K562 (cell line): ENCODE results near the gene SUPT5H. TPM values are rescaled to one million over a fixed set of nuclear protein-coding genes. Genes with fewer than 3 reads are reported as not detected.
A peak's percentile ranks its signal among the peaks of the same experiment; 100 is the strongest.

Experiments used
- DPF2 ChIP-seq: fragments of 450-650 bp; IDR thresholded peaks from 2 replicates; pipeline ENCODE4 v1.6.1; 2016
- ELK3 ChIP-seq: fragments of 450-650 bp; formaldehyde crosslinking; IDR thresholded peaks from 2 replicates; pipeline ENCODE4 v1.4.0; 2020; ENCODE audit warnings: mild to moderate bottlenecking
- ETV5 ChIP-seq: sonication (generic); formaldehyde crosslinking; IDR thresholded peaks from 2 replicates; pipeline ENCODE4 v1.4.0; 2020; ENCODE audit warnings: low read depth, mild to moderate bottlenecking, missing genetic modification reagents
- FIP1L1 ChIP-seq: fragments of 200-400 bp; formaldehyde crosslinking; IDR thresholded peaks from 2 replicates; pipeline ENCODE4 v1.6.1; 2018; ENCODE audit warnings: mild to moderate bottlenecking, low read depth, low read length; ENCODE audit not compliant: poor library complexity, severe bottlenecking
- GTF2F1 ChIP-seq: IDR thresholded peaks from 2 replicates; pipeline ENCODE4 v1.6.1; 2011; ENCODE audit warnings: low read depth, low read length, improper control_type of control experiment
- KAT2B ChIP-seq: IDR thresholded peaks from one replicate; pipeline ENCODE4 v1.6.1; 2012; ENCODE audit warnings: low read depth, mild to moderate bottlenecking, control low read depth, inconsistent platforms, low read length, moderate library complexity
- KDM5B ChIP-seq: fragments of 200-600 bp; sonication (generic); IDR thresholded peaks from 2 replicates; pipeline ENCODE4 v1.6.1; 2012; ENCODE audit warnings: low read depth, mild to moderate bottlenecking, moderate library complexity, low read length, control low read depth, inconsistent platforms; ENCODE audit not compliant: insufficient replicate concordance
- MXI1 ChIP-seq: IDR thresholded peaks from 2 replicates; pipeline ENCODE4 v1.6.1; 2011; ENCODE audit warnings: low read depth, mild to moderate bottlenecking, improper control_type of control experiment, low read length
- NRF1 ChIP-seq, 2 experiments: fragments of 450-650 bp; IDR thresholded peaks in 1 of 2; conservative IDR thresholded peaks in 1 of 2; 2 replicates each; pipeline ENCODE4 v1.6.1; 2014; ENCODE audit warnings: mild to moderate bottlenecking in 2 of 2
- PREB ChIP-seq: sonication (generic); formaldehyde crosslinking; IDR thresholded peaks from 2 replicates; pipeline ENCODE4 v1.8.1; 2023; ENCODE audit warnings: mild to moderate bottlenecking, missing genetic modification reagents
- SAFB ChIP-seq: fragments of 200-400 bp; formaldehyde crosslinking; IDR thresholded peaks from 2 replicates; pipeline ENCODE4 v1.6.1; 2017; ENCODE audit warnings: low read depth, low read length, borderline replicate concordance
- SIN3A ChIP-seq, 2 experiments: fragments of 150-350 bp in 1 of 2; IDR thresholded peaks; 2 replicates each; pipeline ENCODE4 v1.6.1; 2011 to 2016; ENCODE audit warnings: borderline replicate concordance in 2 of 2, low read depth in 2 of 2, low read length in 2 of 2, mild to moderate bottlenecking in 2 of 2, moderate library complexity in 2 of 2; ENCODE audit not compliant: control insufficient read depth in 1 of 2
- SOX6 ChIP-seq: fragments of 450-650 bp; IDR thresholded peaks from 2 replicates; pipeline ENCODE4 v1.6.1; 2014; ENCODE audit warnings: mild to moderate bottlenecking
- TAF9B ChIP-seq: fragments of 450-650 bp; IDR thresholded peaks from 2 replicates; pipeline ENCODE4 v1.6.1; 2018; ENCODE audit warnings: mild to moderate bottlenecking; ENCODE audit not compliant: partially characterized antibody
- TRIM24 ChIP-seq, 2 experiments: fragments of 450-650 bp; IDR thresholded peaks; 2 replicates each; pipeline ENCODE4 v1.6.1; 2016
- TRIM28 ChIP-seq: fragments of 450-650 bp; IDR thresholded peaks from 2 replicates; pipeline ENCODE4 v1.6.1; 2017
- XRCC5 ChIP-seq: fragments of 200-400 bp; formaldehyde crosslinking; IDR thresholded peaks from 2 replicates; pipeline ENCODE4 v1.6.1; 2017; ENCODE audit warnings: low read depth, mild to moderate bottlenecking, low read length
- ZBTB1 ChIP-seq: sonication (generic); formaldehyde crosslinking; IDR thresholded peaks from 2 replicates; pipeline ENCODE4 v1.8.1; 2023; ENCODE audit warnings: missing genetic modification reagents, low read depth, mild to moderate bottlenecking, borderline replicate concordance
- ZBTB49 ChIP-seq: sonication (generic); formaldehyde crosslinking; IDR thresholded peaks from 2 replicates; pipeline ENCODE4 v1.8.0; 2022; ENCODE audit warnings: missing genetic modification reagents, mild to moderate bottlenecking, borderline replicate concordance
- ZNF764 ChIP-seq: fragments of 250-450 bp; sonication (Bioruptor Pico); IDR thresholded peaks from 2 replicates; pipeline ENCODE4 v1.4.0; 2020; ENCODE audit warnings: low read depth, mild to moderate bottlenecking, moderate library complexity
- ZNF79 ChIP-seq: fragments of 250-450 bp; sonication (Bioruptor Pico); IDR thresholded peaks from 2 replicates; pipeline ENCODE4 v1.4.0; 2020; ENCODE audit warnings: low read depth, mild to moderate bottlenecking, moderate library complexity
- polyA plus RNA-seq, 8 experiments: library from polyadenylated mRNA; depleted of rRNA in 4 of 8; stranded (reverse) in 5 of 8; unstranded in 3 of 8; fragments of >200 nt; fragmentation: Nextera tagmentation in 2 of 8; fragmentation: Illumina TruSeq in 1 of 8; extraction: Ambion mirVana in 2 of 8; extraction: Trizol in 1 of 8; gene quantifications; 2 replicates each; pipeline versions ENCODE4 v1.2.1 to v1.2.3, GENCODE V29; 2011 to 2014; ENCODE audit warnings: inconsistent platforms in 1 of 8, missing spikeins in 1 of 8
- total RNA-seq, 7 experiments: library from RNA; depleted of rRNA in 6 of 7; stranded (reverse); fragments of >200 nt in 6 of 7; fragmentation: Illumina TruSeq in 2 of 7; extraction: Trizol in 2 of 7; gene quantifications; 2 replicates each; pipeline versions ENCODE4 v1.2.1 to v1.2.3, GENCODE V29; 2011 to 2021; ENCODE audit warnings: low replicate concordance in 1 of 7
- TF ChIP-seq, protein P1 (sequence below): fragments of 450-650 bp; IDR thresholded peaks from 2 replicates; pipeline ENCODE4 v1.6.1; 2016

SUPT5H gene
- total and polyA plus RNA-seq, 9 of the 15 experiments (the other 6 are each of a cell fraction or from before 2014, with no cell fraction given), result 13.3 to 85.9 (median 35.9) TPM

- TF ChIP-seq ZBTB49 (CRISPR knock-in tag) (no peak), PREB (CRISPR knock-in tag) (0 out of 2 replicates have a peak, but pooled peaks have one; percentile 16), SAFB (peak; percentile 33; the same call in 1 of the 2 replicates), SIN3A (IDR thresholded peaks at IDR 0.05; ENCODE audit: borderline replicate concordance in 2 of 2, control insufficient read depth in 1 of 2, low read depth in 2 of 2, low read length in 2 of 2) (peak in 1 of 2 experiments; percentile 93), ZNF79 (no peak), DPF2 (no peak), TAF9B (peak; percentile 97), ETV5 (peak; percentile 90), SOX6 (peak; percentile 22; the same call in 1 of the 2 replicates), MXI1 (peak; percentile 80; the same call in 1 of the 2 replicates), ZBTB1 (peak; percentile 75; the same call in 1 of the 2 replicates), FIP1L1 (peak; percentile 72), ZNF764 (CRISPR knock-in tag) (no peak), KDM5B (peak; percentile 99), KAT2B (no peak), ELK3 (CRISPR knock-in tag) (no peak), GTF2F1 (peak; percentile 78; the same call in 1 of the 2 replicates), NRF1 (conservative IDR thresholded peaks at IDR 0.05 in 1 of 2, IDR thresholded peaks at IDR 0.05 in 1 of 2) (peak; percentile 96 to 97), XRCC5 (peak; percentile 37; the same call in 1 of the 2 replicates), TRIM24 (IDR thresholded peaks at IDR 0.05) (no peak), TRIM28 (no peak)
- TF ChIP-seq, protein P1, sequence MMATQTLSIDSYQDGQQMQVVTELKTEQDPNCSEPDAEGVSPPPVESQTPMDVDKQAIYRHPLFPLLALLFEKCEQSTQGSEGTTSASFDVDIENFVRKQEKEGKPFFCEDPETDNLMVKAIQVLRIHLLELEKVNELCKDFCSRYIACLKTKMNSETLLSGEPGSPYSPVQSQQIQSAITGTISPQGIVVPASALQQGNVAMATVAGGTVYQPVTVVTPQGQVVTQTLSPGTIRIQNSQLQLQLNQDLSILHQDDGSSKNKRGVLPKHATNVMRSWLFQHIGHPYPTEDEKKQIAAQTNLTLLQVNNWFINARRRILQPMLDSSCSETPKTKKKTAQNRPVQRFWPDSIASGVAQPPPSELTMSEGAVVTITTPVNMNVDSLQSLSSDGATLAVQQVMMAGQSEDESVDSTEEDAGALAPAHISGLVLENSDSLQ, result peak; percentile 68
Observed at GRCh38 chr19:39435499-39436349, 9.7 kb upstream of the SUPT5H start, which contains the start of gene RPS16 (continued).
